SK-MEL-5 (cell line): ENCODE results near the gene IL31RA. TPM values are rescaled to one million over a fixed set of nuclear protein-coding genes. Genes with fewer than 3 reads are reported as not detected.
A peak's percentile ranks its signal among the peaks of the same experiment; 100 is the strongest.

Experiments
- DNase-seq: peaks from one replicate; pipeline ENCODE4 v3.0.0-alpha.2; 2016; ENCODE audit warnings: low read depth, low spot score
- in situ Hi-C: cut with HindIII; loops from 2 replicates; pipeline ENCODE4 v1.10.0; 2016; ENCODE audit warnings: low sequenced_read_pairs, high pct_unique_total_duplicates, low pct_unique_long_range_greater_than_20kb
- total RNA-seq: library from RNA; depleted of rRNA; stranded (reverse); fragments of >200 nt; shearing (Covaris generic); gene quantifications from 2 replicates; pipeline ENCODE4 v1.2.3, GENCODE V29; 2014

Gene IL31RA
- total RNA-seq, 1 experiment from 2014 or later, result not detected

DNA sequence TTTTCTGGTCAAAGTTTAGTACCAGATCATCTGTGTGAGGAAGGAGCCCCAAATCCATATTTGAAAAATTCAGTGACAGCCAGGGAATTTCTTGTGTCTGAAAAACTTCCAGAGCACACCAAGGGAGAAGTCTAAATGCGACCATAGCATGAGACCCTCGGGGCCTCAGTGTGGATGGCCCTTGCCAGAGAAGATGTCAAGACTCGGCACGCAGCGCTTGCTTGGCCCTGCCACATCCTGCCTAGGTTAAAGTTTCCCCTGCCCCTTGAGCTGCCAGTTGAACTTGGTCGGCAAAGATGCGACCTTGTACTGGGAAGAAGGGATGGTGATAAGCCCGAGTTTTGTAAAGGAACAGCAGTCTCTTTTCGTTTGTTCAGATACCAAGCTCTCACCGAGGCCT, 65.8 kb downstream of the IL31RA start:
- in situ Hi-C loops, result no loop called here
- DNase-seq, result no peak

DNA sequence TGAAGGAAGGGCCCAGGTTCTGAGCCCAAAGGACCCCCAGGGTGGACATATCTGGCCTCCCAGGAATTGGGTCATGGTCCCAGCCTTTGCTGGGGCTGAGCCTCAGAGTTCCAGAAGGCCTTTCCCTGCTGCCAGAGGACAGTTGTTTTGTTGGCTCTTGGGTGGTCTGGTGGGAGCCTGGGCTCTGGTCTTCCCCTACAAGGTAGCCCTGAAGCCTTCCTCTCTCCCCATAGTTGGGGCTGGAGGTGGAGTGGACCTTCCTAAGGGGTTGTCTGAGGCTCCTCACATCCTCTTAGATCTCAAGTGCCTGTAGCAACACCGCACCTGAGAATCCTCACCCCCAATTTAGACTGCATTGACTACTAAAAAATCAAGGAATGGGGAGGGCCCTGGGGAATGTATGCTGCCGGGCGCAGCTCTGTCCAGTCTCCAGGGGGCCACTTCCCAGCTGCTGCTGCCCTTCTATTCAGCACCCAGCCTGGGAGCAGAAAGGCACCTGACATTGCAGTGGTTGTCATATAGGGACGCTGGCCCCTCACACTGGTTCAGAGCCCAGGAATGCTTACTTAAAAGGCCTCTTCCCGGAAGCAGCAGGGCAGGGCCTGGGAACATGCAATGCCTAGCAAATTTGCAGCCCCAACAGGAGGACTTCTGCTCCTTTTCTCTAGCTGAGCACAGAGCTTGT, 66.4 kb downstream of the IL31RA start:
- DNase-seq, result no peak
- in situ Hi-C loops, result no loop called here

DNA sequence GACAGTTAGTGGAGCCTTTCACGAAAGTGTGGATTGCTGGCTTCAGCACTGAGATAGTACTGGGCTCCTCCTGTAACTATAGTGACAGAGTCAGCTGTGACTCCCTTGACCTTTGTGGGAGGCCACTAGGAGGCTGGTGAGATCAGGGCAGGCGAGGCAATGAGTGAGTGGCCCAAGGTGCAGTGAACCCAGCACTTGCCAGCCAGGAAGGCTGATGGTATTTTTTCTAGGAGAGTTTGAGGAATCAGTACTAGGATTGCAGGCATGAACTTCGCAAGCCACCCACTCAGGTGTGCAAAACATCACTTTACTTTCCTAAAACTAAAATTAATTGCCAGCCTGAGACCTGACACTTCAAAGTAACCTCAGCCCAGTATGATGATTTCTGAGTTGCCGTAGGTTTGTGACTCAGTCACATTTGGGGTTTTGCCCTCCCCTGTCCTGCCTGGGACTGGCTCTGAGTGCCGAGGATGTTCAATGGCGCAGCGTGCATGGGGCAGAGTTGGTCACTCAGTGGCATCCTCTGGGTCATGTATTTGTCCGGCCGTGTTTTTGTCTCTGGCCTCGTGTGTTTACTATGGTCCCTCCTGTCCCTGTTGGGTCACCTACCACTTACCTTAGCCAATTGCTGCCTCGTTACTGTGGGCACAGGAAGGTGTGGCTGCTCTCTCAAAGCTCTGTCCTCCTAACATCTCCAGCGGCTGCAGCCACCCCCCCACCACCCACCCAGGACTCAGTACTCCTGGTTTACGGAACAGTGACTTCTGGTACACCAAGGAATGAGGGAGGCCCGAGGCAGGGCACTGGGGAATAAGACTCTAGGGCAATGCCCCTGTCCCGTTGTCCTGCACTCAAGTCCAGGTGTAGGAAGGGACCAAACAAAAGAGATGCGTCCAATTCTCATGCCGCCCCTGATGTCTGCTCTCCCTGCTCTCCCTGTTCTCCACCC, 67.2 kb downstream of the IL31RA start:
- in situ Hi-C loops, result no loop called here
- no peak for DNase-seq

DNA sequence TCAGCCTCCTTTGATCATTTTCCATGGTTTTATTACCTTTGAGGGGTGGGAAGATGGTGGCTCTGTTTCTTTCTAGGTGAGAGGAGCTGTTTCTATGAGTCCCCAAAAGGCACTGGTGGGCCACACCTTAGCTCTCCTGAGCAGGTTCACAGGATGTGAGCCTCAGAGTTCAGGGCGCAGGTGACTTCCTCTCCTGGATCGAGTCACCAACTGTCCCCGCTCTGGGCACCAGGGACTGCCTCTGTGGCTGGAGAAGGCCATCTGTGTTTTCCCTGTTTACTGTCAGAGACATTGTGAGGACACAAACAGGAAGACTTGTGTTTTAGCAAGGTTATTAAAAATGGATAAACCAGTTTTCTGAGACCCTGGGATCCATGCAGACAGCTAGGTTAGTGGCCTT, 68.5 kb downstream of the IL31RA start:
- in situ Hi-C loops, result no loop called here
- DNase-seq, result no peak

DNA sequence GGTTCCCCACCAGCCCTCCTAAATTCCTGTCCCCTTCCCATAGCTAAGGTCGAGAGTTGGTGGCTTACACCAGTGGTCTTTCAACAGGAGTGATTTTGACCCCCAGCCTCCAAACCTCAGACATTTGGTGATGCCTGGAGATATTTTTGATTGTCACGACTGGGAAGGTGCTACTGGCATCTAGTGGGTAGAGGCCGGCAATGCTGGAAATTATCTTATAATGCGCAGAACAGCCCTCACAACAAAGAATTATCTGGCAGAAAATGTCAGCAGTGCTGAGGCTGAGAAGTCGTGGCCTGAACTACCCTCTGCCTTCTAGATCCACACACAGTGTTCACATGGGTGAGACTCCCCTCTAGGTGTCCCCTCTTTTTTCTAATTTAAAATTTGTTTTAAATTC, 69.6 kb downstream of the IL31RA start:
- peak; percentile 54 for DNase-seq
- in situ Hi-C loops, result no loop called here

DNA sequence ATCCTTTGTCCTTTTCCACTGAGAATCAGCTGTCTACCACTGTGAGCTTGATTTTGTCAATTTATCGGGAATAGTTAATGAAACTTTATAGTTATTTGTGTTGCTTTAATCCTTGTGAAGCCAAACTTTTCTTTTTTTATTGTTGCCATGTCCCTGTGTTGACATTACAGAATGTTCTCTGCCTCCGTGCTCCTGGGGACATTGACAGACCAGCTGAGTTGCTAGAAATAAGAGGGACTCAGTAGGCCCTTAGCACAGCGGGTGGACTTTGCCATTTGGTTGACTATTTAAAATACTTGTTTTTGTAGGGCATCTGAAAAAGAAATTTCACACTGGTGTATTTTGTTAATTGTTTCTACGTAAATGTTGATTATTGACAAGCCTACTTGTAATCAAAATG, 70.5 kb downstream of the IL31RA start:
- DNase-seq, result no peak
- in situ Hi-C loops, result no loop called here

DNA sequence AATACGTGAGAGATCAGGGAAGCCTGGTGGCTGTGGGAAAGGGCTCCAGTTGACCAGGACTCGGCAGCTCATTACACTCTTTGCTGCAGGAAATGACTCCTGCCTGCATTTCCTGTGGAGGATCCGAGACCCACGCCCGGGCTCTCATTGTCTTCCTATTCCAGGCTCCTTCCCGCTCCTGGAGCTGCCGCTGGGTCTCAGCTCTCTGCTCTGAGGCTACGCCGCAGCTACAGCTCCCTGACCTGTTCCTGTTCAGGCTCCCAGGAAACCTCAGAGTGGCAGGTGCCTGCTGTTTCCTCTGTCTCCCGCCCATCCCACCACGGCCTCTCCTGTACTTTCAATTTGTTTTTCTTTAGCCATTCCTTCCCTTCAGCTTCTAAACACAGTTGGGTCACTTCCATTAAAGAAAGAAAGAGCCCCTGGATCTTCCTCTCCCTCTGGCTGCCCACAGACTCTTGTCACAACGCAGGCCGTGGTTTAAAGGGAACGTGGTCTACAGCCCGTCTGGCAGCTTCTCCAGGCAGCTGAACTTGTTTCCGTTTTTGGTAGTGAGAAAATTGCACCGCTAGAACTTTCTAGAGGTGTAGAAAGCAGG, 72.1 kb downstream of the IL31RA start:
- in situ Hi-C loops, result no loop called here
- no peak for DNase-seq

DNA sequence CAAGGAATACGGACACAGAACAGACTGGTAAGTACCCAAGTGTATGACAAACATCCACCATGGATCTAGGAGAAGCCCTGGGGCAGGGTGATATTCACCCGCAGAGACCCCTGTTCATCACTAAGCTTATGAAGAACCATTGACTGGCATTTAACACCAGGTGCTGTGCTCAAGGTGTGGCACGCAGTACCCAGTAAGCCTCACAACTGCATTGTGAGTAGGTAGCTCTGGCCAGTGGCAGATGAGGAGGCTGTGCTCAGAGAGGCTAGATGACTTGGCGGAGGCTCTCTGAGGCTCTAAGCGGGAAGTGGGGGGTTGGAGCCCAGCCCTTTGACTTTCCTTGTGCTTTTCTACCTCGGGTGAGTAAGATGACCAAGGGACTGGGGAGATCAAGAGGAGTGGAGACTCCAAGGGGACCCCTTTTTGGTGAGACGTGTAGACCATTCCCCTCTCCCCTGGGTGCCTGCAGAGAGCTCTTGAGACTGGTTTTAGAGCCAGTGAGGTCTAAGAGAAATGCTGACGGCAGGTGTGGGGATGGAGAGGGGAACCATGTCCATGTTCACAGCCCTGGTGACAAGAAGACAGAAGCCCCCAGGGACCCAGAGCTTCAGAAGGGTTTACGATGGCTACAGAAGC, 72.8 kb downstream of the IL31RA start:
- in situ Hi-C loops, result no loop called here
- no peak for DNase-seq

DNA sequence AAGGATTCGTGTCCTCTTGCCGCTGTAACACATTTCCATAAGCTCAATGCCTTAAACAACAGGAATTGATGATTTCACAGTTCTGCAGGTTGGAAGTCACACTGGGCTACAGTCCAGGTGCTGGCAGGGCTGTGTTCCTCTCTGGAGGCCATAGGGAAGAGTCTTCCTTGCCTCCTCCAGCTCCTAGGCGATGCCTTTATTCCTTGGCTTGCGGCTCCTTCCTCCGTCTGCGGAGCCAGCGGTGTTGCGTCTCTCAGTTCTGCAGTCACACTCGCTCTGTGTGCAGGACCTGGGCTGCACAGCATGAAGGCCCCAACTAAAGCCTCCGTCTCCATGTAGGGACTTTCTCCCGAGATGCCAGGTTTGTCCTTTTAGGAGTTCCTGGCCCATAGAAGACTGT, 73.6 kb downstream of the IL31RA start:
- in situ Hi-C loops, result no loop called here
- no peak for DNase-seq

DNA sequence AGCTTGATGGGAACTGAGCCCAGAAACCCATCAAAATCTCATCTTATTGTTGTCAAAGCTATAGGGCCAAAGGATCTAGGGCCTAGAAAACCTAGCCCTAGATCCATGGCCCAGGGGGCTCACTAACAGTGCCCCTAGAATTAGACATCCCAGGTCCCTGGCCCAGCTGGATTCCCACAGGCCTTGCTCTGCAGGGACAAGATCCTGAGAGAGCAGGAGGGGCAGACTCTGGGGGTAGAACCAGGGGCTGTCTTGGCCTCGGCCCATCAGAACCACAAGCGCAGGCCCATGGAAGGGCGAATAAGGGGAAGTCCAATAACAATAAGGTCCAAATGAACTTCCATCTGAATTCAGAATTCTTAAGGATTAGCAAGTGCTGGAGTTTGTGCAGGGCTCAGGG, 74.0 kb downstream of the IL31RA start:
- DNase-seq, result no peak

DNA sequence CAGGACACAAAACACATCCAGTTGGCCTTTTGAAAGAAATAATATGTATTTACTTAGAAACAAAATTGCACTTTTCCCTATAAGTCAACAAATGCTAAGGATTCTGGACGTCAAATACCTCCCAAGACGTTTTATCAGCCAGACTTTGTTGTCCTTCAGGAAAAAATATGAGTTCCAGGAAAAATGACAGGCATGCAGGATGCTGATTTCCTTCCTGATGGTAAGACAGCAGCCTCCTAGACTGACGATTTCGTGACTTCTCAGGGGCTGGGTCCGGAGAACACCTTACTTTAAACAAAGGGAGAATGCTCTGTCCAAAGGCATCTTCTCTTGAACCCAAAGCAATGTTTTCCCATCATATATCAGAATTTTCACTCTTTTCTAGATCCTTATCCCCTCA, 74.6 kb downstream of the IL31RA start:
- no peak for DNase-seq
- in situ Hi-C loops, result no loop called here

More for the DNA sequence above, 74.0 kb downstream of the IL31RA start:
- in situ Hi-C loops, result no loop called here

DNA sequence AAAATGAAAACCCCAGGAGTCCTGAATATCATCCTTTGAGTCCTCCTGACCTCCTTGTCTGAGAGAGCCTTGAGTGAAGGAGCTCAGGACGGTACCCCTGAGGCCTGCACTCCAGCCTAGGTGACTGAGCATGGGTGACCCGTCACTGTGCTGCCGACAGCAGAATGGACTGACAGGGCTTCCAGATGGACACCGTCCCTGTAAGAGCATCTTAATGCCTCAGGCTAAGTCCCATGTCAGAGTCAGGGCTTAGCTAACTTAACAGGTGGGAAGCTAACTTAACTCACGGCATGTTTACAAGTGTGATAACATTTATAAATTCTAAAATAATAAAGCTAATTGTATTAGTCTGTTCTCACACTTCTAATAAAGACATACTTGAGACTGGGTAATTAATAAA, 75.3 kb downstream of the IL31RA start:
- no peak for DNase-seq
- in situ Hi-C loops, result no loop called here

DNA sequence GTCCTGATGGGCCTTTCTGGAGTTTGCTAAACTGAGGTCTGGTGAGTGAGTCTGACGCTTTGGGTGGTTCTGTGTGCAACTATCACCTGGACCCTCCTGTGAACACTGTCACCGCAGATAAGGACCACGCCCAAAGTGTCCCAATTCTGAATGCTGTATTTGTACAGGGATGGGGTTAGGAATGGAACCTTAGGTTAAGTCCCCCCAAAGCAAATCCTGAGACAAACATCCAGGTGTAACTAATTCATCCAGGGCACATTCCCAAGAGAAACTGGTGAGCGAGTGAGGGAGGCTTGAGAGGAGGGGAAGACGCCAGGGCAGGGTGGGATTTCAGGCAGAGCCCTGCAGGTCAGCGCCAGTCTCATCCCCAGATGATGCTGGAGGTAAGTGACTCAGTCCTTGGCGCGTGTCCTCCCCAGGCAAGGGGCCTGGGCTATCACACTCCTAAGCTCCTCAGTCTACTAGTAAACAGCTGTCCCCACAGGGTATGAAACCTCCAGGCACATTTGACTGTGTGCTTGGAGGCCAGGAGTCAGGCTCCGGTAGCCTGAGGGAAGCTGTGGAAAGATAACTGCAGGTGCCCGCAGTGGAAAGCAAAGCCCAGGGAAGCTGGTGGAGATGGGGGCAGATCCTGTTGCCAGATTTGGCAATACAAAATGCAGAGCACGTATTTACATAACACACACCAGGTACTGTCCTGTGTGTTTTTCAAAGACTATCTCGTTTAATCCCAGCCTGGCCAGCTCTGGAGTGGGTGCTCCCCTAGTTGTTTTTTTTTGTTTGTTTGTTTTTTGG, 76.9 kb downstream of the IL31RA start:
- no peak for DNase-seq
- in situ Hi-C loops, result no loop called here

DNA sequence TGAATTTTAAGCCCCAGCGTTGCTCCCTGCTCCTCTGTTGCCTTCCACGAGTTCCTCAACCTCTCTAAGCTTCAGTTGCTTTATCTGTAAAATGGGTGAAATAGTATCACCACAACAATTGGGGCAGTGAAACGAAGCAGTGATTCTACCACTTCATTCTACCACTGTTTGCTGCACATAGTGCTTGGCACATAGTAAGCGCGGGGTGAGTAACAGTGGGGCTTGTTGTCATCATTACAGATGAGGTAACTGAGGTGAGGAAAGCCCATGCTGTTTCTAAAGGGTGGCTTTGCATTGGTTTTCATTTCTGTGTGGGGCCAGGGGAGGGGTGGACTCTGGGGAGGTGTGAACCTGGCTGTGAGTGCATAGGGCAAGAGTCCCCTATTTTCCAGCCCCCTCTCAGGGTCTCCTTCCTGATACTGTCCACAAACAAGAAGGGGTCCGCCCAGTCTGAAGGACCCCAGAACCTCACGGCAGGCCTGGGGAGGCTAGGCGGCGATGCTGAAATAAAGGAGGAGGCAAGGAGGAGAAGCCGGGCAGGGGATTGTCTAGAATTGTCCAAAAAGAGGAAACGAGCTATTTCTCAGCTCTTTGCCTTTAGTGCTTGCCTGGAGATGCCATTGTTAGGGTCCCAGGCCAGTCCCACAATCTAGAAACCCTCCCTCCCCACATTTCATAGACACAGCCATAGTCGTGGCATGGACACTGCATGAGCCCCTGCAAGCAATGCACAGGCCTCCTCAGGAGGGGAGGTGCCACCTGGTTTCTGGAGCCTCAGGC, 78.1 kb downstream of the IL31RA start:
- DNase-seq, result no peak
- in situ Hi-C loops, result no loop called here

DNA sequence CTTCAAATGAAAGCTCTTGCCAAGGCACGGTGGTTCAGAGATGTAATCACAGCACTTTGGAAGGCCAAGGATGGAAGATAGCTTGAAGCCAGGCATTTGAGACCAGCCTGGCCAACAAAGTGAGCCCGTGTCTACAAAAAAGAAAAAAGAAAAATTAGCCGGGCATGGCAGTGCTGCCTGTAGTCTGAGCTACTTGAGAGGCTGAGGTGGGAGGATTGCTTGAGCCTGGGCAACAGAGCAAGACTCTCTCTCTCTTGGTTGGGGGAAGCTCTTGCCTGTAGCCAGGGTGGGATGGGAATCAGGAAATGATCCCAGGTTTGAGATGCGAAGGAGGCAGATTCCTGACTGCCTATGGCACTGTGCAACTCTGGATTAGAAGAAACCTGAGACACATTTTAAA, 81.5 kb downstream of the IL31RA start:
- in situ Hi-C loops, result no loop called here
- DNase-seq, result no peak

DNA sequence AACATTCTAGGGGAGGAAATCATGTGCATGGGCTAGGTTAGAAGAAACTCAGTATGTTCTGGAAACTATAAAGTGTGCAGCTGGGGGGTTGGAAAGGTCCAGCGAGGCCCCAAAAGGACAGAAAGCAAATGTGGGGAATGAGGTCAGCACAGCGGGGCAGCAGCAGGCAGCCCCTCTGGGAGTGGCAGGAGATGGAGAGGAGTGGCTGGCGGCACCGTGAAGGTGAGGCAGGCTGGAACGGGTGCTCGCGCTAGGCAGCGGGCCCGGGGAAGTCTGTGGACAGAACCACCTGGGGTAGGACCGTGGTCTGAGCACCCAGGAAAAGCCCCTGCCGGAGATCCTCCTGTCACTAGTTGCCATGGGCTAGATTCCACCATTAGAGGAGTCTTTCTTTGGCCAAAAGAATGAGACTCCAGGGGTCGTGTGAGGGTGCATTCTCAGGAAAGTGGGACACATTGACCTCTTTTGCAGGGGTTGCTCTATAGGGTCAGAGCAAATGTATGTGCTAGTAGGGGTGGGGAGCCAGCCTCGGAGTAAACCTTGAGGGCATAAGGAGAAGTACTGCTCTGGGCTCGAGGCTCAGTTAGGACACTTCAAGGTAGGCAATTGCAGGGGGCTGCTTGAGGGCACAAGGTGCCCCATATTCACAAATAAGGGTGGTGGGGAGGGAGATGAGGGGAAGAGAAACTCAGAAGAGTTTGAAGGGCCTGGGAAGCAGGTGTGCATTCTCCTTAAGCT, 82.4 kb downstream of the IL31RA start:
- DNase-seq, result no peak
- in situ Hi-C loops, result no loop called here
